HepG2 (cell line): ENCODE results near the gene ABCG2. TPM values are rescaled to one million over a fixed set of nuclear protein-coding genes. Genes with fewer than 3 reads are reported as not detected.
A peak's percentile ranks its signal among the peaks of the same experiment; 100 is the strongest.

Source experiments
- BRD4 ChIP-seq: sonication (generic); formaldehyde crosslinking; IDR thresholded peaks from 2 replicates; pipeline ENCODE4 v1.4.0; 2020; ENCODE audit warnings: missing genetic modification reagents
- DNMT3B ChIP-seq: conservative IDR thresholded peaks from 2 replicates; pipeline ENCODE4 v1.6.1; 2016; ENCODE audit warnings: missing biosample characterization, control low read depth
- ERF ChIP-seq: IDR thresholded peaks from 2 replicates; pipeline ENCODE4 v1.6.1; 2018; ENCODE audit warnings: missing biosample characterization, missing genetic modification reagents
- GTF3A ChIP-seq: sonication (generic); formaldehyde crosslinking; conservative IDR thresholded peaks from 2 replicates; pipeline ENCODE4 v1.4.0; 2020; ENCODE audit warnings: mild to moderate bottlenecking, missing genetic modification reagents
- HDAC2 ChIP-seq: sonication (generic); formaldehyde crosslinking; IDR thresholded peaks from 2 replicates; pipeline ENCODE4 v1.4.0; 2020; ENCODE audit warnings: missing genetic modification reagents
- KLF16 ChIP-seq, 2 experiments: sonication (generic) in 1 of 2; formaldehyde crosslinking in 1 of 2; IDR thresholded peaks; 2 replicates each; pipeline versions ENCODE4 v1.6.1 to v1.8.0; 2016 to 2023; ENCODE audit warnings: missing genetic modification reagents in 2 of 2, missing compliant biosample characterization in 1 of 2
- MED1 ChIP-seq: sonication (generic); formaldehyde crosslinking; IDR thresholded peaks from 2 replicates; pipeline ENCODE4 v1.4.0; 2020; ENCODE audit warnings: missing genetic modification reagents
- MIER3 ChIP-seq: IDR thresholded peaks from 2 replicates; pipeline ENCODE4 v1.6.1; 2016; ENCODE audit warnings: missing compliant biosample characterization, borderline replicate concordance
- NFKBIZ ChIP-seq: IDR thresholded peaks from 2 replicates; pipeline ENCODE4 v1.6.1; 2018; ENCODE audit warnings: missing genetic modification reagents, missing compliant biosample characterization
- RARA ChIP-seq: IDR thresholded peaks from 2 replicates; pipeline ENCODE4 v1.6.1; 2016; ENCODE audit warnings: missing genetic modification reagents, missing compliant biosample characterization
- RBFOX2 ChIP-seq: fragments of 200-400 bp; formaldehyde crosslinking; IDR thresholded peaks from 2 replicates; pipeline ENCODE4 v1.6.1; 2017; ENCODE audit warnings: low read depth, mild to moderate bottlenecking, low read length
- SYNCRIP ChIP-seq: fragments of 200-400 bp; formaldehyde crosslinking; IDR thresholded peaks from 2 replicates; pipeline ENCODE4 v1.6.1; 2018; ENCODE audit warnings: mild to moderate bottlenecking, low read depth, low read length; ENCODE audit not compliant: insufficient read depth
- TCF7L2 ChIP-seq: IDR thresholded peaks from 2 replicates; pipeline ENCODE4 v1.6.1; 2011; ENCODE audit warnings: mild to moderate bottlenecking, low read depth, low read length, moderate library complexity
- U2AF2 ChIP-seq: fragments of 200-400 bp; formaldehyde crosslinking; IDR thresholded peaks from 2 replicates; pipeline ENCODE4 v1.6.1; 2017; ENCODE audit warnings: low read depth, mild to moderate bottlenecking, low read length
- ZNF816 ChIP-seq: sonication (generic); formaldehyde crosslinking; IDR thresholded peaks from 2 replicates; pipeline ENCODE4 v1.8.0; 2022; ENCODE audit warnings: missing genetic modification reagents, mild to moderate bottlenecking, borderline replicate concordance
- polyA plus RNA-seq, 8 experiments: library from polyadenylated mRNA; depleted of rRNA in 3 of 8; stranded (reverse) in 7 of 8; unstranded in 1 of 8; fragments of >200 nt; fragmentation: Illumina TruSeq in 4 of 8; extraction: Trizol in 4 of 8; gene quantifications; 2 replicates each; pipeline versions ENCODE4 v1.2.1 to v1.2.3, GENCODE V29; 2011 to 2016; ENCODE audit warnings: low read depth in 4 of 8, missing spikeins in 1 of 8, mixed read lengths in 1 of 8; ENCODE audit not compliant: insufficient read depth in 1 of 8
- total RNA-seq, 5 experiments: library from RNA; depleted of rRNA; stranded (reverse); fragments of >200 nt; fragmentation: Illumina TruSeq; extraction: Trizol; gene quantifications; 2 replicates each; pipeline ENCODE4 v1.2.3, GENCODE V29; 2016; ENCODE audit warnings: low read depth in 1 of 5
- TF ChIP-seq, protein P1 (sequence below): sonication (generic); formaldehyde crosslinking; IDR thresholded peaks from 2 replicates; pipeline ENCODE4 v1.4.0; 2020; ENCODE audit warnings: missing genetic modification reagents, borderline replicate concordance
- TF ChIP-seq, protein P2 (sequence below): IDR thresholded peaks from 2 replicates; pipeline ENCODE4 v1.6.1; 2012; ENCODE audit warnings: low read depth, low read length, improper control_type of control experiment
- TF ChIP-seq, protein P3 (sequence below): sonication (generic); formaldehyde crosslinking; IDR thresholded peaks from 2 replicates; pipeline ENCODE4 v1.8.1; 2023; ENCODE audit warnings: mild to moderate bottlenecking, inconsistent platforms, moderate library complexity, missing genetic modification reagents, borderline replicate concordance
- TF ChIP-seq, protein P4 (sequence below): sonication (generic); formaldehyde crosslinking; IDR thresholded peaks from 2 replicates; pipeline ENCODE4 v1.4.0; 2020; ENCODE audit warnings: mild to moderate bottlenecking, missing genetic modification reagents
- TF ChIP-seq, protein P5 (sequence below): sonication (generic); formaldehyde crosslinking; IDR thresholded peaks from 2 replicates; pipeline ENCODE4 v1.4.0; 2020; ENCODE audit warnings: missing genetic modification reagents

The ABCG2 gene
- total and polyA plus RNA-seq, 2 of the 13 experiments (the other 11 are each of a cell fraction or from before 2014, with no cell fraction given): 10.0 to 15.7 TPM

DNA sequence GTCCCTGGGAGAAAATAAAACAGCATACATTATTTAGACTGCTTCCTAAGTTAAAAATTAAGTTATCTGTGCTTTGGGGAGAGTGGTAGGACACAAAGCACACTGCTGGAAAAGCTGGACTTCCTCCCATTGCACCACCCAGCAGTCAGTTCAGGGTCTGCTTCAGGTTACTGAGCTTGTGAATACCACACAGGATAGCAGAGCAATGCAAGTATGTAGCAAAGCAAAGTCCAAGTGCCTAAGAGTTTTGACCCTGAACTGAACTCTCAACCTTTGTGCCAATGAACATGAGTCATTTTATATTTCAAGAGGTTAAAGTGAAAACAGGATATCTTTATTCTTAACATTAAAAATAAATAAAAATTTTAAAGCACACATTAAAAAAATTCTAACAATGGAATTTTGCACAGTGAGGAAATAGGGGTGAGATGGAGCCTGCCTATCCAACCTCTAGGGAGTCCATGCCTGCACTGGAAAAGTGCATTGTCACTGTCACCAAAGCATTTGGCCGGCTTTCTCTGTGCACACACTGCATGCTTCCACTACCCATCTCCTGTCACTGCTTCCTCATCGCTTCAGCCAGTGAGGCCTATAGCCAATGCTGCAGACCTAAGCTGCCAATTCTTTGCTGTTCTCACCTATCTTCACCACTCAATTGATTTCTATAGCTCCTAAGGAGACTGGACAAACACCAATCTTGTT, 50.9 kb downstream of the ABCG2 start (continued):
- TF ChIP-seq, protein P1, sequence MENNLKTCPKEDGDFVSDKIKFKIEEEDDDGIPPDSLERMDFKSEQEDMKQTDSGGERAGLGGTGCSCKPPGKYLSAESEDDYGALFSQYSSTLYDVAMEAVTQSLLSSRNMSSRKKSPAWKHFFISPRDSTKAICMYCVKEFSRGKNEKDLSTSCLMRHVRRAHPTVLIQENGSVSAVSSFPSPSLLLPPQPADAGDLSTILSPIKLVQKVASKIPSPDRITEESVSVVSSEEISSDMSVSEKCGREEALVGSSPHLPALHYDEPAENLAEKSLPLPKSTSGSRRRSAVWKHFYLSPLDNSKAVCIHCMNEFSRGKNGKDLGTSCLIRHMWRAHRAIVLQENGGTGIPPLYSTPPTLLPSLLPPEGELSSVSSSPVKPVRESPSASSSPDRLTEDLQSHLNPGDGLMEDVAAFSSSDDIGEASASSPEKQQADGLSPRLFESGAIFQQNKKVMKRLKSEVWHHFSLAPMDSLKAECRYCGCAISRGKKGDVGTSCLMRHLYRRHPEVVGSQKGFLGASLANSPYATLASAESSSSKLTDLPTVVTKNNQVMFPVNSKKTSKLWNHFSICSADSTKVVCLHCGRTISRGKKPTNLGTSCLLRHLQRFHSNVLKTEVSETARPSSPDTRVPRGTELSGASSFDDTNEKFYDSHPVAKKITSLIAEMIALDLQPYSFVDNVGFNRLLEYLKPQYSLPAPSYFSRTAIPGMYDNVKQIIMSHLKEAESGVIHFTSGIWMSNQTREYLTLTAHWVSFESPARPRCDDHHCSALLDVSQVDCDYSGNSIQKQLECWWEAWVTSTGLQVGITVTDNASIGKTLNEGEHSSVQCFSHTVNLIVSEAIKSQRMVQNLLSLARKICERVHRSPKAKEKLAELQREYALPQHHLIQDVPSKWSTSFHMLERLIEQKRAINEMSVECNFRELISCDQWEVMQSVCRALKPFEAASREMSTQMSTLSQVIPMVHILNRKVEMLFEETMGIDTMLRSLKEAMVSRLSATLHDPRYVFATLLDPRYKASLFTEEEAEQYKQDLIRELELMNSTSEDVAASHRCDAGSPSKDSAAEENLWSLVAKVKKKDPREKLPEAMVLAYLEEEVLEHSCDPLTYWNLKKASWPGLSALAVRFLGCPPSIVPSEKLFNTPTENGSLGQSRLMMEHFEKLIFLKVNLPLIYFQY (CRISPR knock-in tag): no peak
- TF ChIP-seq HDAC2 (CRISPR knock-in tag) (peak; percentile 88), DNMT3B (CRISPR knock-in tag) (no peak), ZNF816 (CRISPR knock-in tag) (peak; percentile 59; the same call in 1 of the 2 replicates), MIER3 (CRISPR knock-in tag) (0 out of 2 replicates have a peak, but pooled peaks have one; percentile 53), RARA (CRISPR knock-in tag) (peak; percentile 99), SYNCRIP (no peak), ERF (CRISPR knock-in tag) (peak; percentile 68; the same call in 1 of the 2 replicates), KLF16 (CRISPR knock-in tag; IDR thresholded peaks at IDR 0.05) (peak in 1 of 2 experiments; percentile 91; a peak in 2 of 4 replicates), NFKBIZ (CRISPR knock-in tag) (peak; percentile 48; the same call in 1 of the 2 replicates), BRD4 (CRISPR knock-in tag) (no peak), RBFOX2 (no peak), GTF3A (CRISPR knock-in tag) (no peak), MED1 (peak; percentile 95), U2AF2 (no peak), TCF7L2 (no peak)
- TF ChIP-seq, protein P2, sequence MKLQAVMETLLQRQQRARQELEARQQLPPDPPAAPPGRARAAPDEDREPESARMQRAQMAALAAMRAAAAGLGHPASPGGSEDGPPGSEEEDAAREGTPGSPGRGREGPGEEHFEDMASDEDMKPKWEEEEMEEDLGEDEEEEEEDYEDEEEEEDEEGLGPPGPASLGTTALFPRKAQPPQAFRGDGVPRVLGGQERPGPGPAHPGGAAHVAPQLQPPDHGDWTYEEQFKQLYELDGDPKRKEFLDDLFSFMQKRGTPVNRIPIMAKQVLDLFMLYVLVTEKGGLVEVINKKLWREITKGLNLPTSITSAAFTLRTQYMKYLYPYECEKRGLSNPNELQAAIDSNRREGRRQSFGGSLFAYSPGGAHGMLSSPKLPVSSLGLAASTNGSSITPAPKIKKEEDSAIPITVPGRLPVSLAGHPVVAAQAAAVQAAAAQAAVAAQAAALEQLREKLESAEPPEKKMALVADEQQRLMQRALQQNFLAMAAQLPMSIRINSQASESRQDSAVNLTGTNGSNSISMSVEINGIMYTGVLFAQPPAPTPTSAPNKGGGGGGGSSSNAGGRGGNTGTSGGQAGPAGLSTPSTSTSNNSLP: peak; percentile 76
- TF ChIP-seq, protein P3, sequence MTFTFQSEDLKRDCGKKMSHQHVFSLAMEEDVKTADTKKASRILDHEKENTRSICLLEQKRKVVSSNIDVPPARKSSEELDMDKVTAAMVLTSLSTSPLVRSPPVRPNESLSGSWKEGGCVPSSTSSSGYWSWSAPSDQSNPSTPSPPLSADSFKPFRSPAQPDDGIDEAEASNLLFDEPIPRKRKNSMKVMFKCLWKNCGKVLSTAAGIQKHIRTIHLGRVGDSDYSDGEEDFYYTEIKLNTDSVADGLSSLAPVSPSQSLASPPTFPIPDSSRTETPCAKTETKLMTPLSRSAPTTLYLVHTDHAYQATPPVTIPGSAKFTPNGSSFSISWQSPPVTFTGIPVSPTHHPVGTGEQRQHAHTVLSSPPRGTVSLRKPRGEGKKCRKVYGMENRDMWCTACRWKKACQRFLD: no peak
- TF ChIP-seq, protein P4, sequence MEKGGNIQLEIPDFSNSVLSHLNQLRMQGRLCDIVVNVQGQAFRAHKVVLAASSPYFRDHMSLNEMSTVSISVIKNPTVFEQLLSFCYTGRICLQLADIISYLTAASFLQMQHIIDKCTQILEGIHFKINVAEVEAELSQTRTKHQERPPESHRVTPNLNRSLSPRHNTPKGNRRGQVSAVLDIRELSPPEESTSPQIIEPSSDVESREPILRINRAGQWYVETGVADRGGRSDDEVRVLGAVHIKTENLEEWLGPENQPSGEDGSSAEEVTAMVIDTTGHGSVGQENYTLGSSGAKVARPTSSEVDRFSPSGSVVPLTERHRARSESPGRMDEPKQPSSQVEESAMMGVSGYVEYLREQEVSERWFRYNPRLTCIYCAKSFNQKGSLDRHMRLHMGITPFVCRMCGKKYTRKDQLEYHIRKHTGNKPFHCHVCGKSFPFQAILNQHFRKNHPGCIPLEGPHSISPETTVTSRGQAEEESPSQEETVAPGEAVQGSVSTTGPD (CRISPR knock-in tag): no peak; the same call in 1 of the 2 replicates
- TF ChIP-seq, protein P5, sequence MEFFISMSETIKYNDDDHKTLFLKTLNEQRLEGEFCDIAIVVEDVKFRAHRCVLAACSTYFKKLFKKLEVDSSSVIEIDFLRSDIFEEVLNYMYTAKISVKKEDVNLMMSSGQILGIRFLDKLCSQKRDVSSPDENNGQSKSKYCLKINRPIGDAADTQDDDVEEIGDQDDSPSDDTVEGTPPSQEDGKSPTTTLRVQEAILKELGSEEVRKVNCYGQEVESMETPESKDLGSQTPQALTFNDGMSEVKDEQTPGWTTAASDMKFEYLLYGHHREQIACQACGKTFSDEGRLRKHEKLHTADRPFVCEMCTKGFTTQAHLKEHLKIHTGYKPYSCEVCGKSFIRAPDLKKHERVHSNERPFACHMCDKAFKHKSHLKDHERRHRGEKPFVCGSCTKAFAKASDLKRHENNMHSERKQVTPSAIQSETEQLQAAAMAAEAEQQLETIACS (CRISPR knock-in tag): no peak
